Endothelial cell (in vitro differentiated cells): Measurements from ENCODE around the gene TEX2. TPM values are rescaled to one million over a fixed set of nuclear protein-coding genes. Genes with fewer than 3 reads are reported as not detected.

ENCODE experiments used
- DNase-seq: peaks from one replicate; pipeline ENCODE4 v3.0.0; 2021; ENCODE audit warnings: low spot score
- H3K27ac Mint-ChIP-seq: one replicate; pipeline ENCODE4 v1.8.0; 2021; ENCODE audit warnings: mixed read lengths, inconsistent platforms; ENCODE audit not compliant: unreplicated experiment
- H3K27me3 Mint-ChIP-seq: one replicate; pipeline ENCODE4 v1.8.0; 2021; ENCODE audit warnings: mild to moderate bottlenecking, moderate library complexity, mixed read lengths, inconsistent platforms; ENCODE audit not compliant: unreplicated experiment
- H3K36me3 Mint-ChIP-seq: one replicate; pipeline ENCODE4 v1.8.0; 2021; ENCODE audit warnings: mild to moderate bottlenecking, low read depth, mixed read lengths, inconsistent platforms; ENCODE audit not compliant: unreplicated experiment
- H3K4me1 Mint-ChIP-seq: one replicate; pipeline ENCODE4 v1.8.0; 2021; ENCODE audit warnings: mild to moderate bottlenecking, mixed read lengths, inconsistent platforms; ENCODE audit not compliant: unreplicated experiment
- H3K4me3 Mint-ChIP-seq: one replicate; pipeline ENCODE4 v1.8.0; 2021; ENCODE audit warnings: mild to moderate bottlenecking, mixed read lengths, inconsistent platforms; ENCODE audit not compliant: unreplicated experiment
- H3K9me3 Mint-ChIP-seq: one replicate; pipeline ENCODE4 v1.8.0; 2021; ENCODE audit warnings: mixed read lengths, inconsistent platforms; ENCODE audit not compliant: unreplicated experiment
- CTCF ChIP-seq: fragments of 200-600 bp; sonication (generic); IDR thresholded peaks from one replicate; pipeline ENCODE4 v1.5.0; 2021; ENCODE audit warnings: antibody characterized with exemption; ENCODE audit not compliant: unreplicated experiment
- total RNA-seq: library from RNA; stranded (reverse); fragmentation: NEBNext Ultra II Directional; extraction: Animal tissue kit (Norgen Biotek cat#: 25700); gene quantifications from one replicate; pipeline ENCODE4 v1.2.1, GENCODE V29; 2021; ENCODE audit not compliant: unreplicated experiment

The TEX2 gene
- total RNA-seq, 1 donor from 2014 or later: 16.3 TPM

- TF ChIP-seq CTCF: no peak
- H3K36me3 Mint-ChIP-seq: peaks cover 7% of the 10 kb centered on the region
- no peaks in the 10 kb centered on the region for H3K9me3 Mint-ChIP-seq
- no peak overlapping the region for H3K4me3 Mint-ChIP-seq
- H3K4me1 Mint-ChIP-seq: no peaks in the 10 kb centered on the region
- no peak overlapping the region for H3K27ac Mint-ChIP-seq
- H3K27me3 Mint-ChIP-seq: peaks cover 3% of the 10 kb centered on the region
- DNase-seq: no peak
These were observed 98.3 kb downstream of the TEX2 start for GRCh38 chr17:64164596-64165285.

- Mint-ChIP-seq H3K27me3 (peaks cover 3% of the 10 kb centered on the region), H3K36me3 (peaks cover 7% of the 10 kb centered on the region), H3K4me3 (no peak overlapping the region), H3K9me3 (no peaks in the 10 kb centered on the region), H3K4me1 (peaks cover 5% of the 10 kb centered on the region), H3K27ac (no peak overlapping the region)
- no peak for TF ChIP-seq CTCF
- DNase-seq: no peak
These were observed 99.6 kb downstream of the TEX2 start for GRCh38 chr17:64163468-64163867.

- H3K27me3 Mint-ChIP-seq: peaks cover 3% of the 10 kb centered on the region
- no peak for TF ChIP-seq CTCF
These were observed 100.5 kb downstream of the TEX2 start for GRCh38 chr17:64162554-64162953.

GRCh38 chr17:64161380-64162176, 101.5 kb downstream of the TEX2 start:
- Mint-ChIP-seq H3K27me3 (peaks cover 3% of the 10 kb centered on the region), H3K36me3 (peaks cover 4% of the 10 kb centered on the region), H3K4me3 (no peak overlapping the region), H3K9me3 (no peaks in the 10 kb centered on the region), H3K27ac (no peak overlapping the region), H3K4me1 (peaks cover 12% of the 10 kb centered on the region)
- TF ChIP-seq CTCF: no peak
- DNase-seq: no peak

More at GRCh38 chr17:64162554-64162953, 100.5 kb downstream of the TEX2 start:
- Mint-ChIP-seq H3K4me1 (peaks cover 10% of the 10 kb centered on the region), H3K27ac (no peak overlapping the region), H3K36me3 (peaks cover 7% of the 10 kb centered on the region), H3K4me3 (no peak overlapping the region), H3K9me3 (no peaks in the 10 kb centered on the region)
- DNase-seq: no peak

GRCh38 chr17:64160378-64160777, 102.7 kb downstream of the TEX2 start:
- no peaks in the 10 kb centered on the region for H3K9me3 Mint-ChIP-seq
- H3K36me3 Mint-ChIP-seq: no peaks in the 10 kb centered on the region
- no peak for TF ChIP-seq CTCF
- peaks cover 4% of the 10 kb centered on the region for H3K27me3 Mint-ChIP-seq
- H3K27ac Mint-ChIP-seq: no peak overlapping the region
- DNase-seq: no peak
- H3K4me1 Mint-ChIP-seq: peaks cover 24% of the 10 kb centered on the region
- H3K4me3 Mint-ChIP-seq: no peak overlapping the region
